ENCODE data around the gene ERFE. TPM values are rescaled to one million over a fixed set of nuclear protein-coding genes. Genes with fewer than 3 reads are reported as not detected.

Gene ERFE
- total RNA-seq, 1 experiment from 2014 or later = 18.1 TPM

- no TSS peak for BruUV-seq (replicated peaks)
- CTCF ChIA-PET = interaction anchor here (0.6 kb wide), 1 partner anchor 48 kb away, joined by 3 read pairs; no protein-coding TSS in a partner anchor
- no peak for TF ChIP-seq CTCF (IDR thresholded peaks at IDR 0.05; ENCODE audit: unreplicated experiment)
- Mint-ChIP-seq H3K4me1 (ENCODE audit: insufficient read depth, unreplicated experiment) (no peaks in the 10 kb centered on the region), H3K4me3 (ENCODE audit: unreplicated experiment) (no peak overlapping the region), H3K27ac (ENCODE audit: low read depth, unreplicated experiment) (no peak overlapping the region), H3K27me3 (ENCODE audit: insufficient read depth, unreplicated experiment) (peaks cover 20% of the 10 kb centered on the region), H3K36me3 (ENCODE audit: insufficient read depth, unreplicated experiment) (no peaks in the 10 kb centered on the region), H3K9me3 (ENCODE audit: unreplicated experiment) (no peaks in the 10 kb centered on the region)
- DNase-seq (ENCODE audit: unreplicated experiment) = no peak
- intact Hi-C loops (cut with micrococcal nuclease) = no loop called here
- POLR2A ChIA-PET = interaction anchor here (0.6 to 3.0 kb wide), 3 partner anchors 10 to 125 kb away, joined by 3 to 12 read pairs (median 3); partner anchors contain the start of gene ILKAP
These were observed 57.9 kb downstream of the ERFE start for GRCh38 chr2:238216651-238217184.

Other genes with a start within 250 kb of the ERFE start
- 116 and 125 TPM in 2 replicates for gene UBE2F, start 192.0 kb upstream of the ERFE start, total RNA-seq (2022)
- 40.1 and 40.4 TPM in 2 replicates for gene SCLY, start 98.0 kb upstream of the ERFE start, total RNA-seq (2022)
- gene ESPNL, start 58.6 kb upstream of the ERFE start, total RNA-seq (2022) = not detected in 2 replicates
- gene KLHL30, start 20.3 kb upstream of the ERFE start, total RNA-seq (2022) = 0.27 and 0.35 TPM in 2 replicates
- gene ILKAP, start 44.7 kb downstream of the ERFE start, total RNA-seq (2022) = 57.2 and 59.6 TPM in 2 replicates
- 16.8 and 19.7 TPM in 2 replicates for gene HES6, start 81.1 kb downstream of the ERFE start, total RNA-seq (2022)
- gene PER2, start 129.6 kb downstream of the ERFE start, total RNA-seq (2022) = 8.9 and 13.8 TPM in 2 replicates
- 19.1 and 30.1 TPM in 2 replicates for gene TRAF3IP1, start 161.5 kb downstream of the ERFE start, total RNA-seq (2022)